Measurements from ENCODE around the gene SAMM50. TPM values are rescaled to one million over a fixed set of nuclear protein-coding genes. Genes with fewer than 3 reads are reported as not detected.

The SAMM50 gene
- total RNA-seq, 4 donors from 2014 or later: 31.9 to 38.3 (median 32.1) TPM

GRCh38 chr22:43996170-43996980 lies 41.1 kb downstream of the SAMM50 start:
- no peak overlapping the region for H3K27ac ChIP-seq
- no peak overlapping the region for H3K4me3 ChIP-seq (replicated peaks in 1 of 3)
- peaks cover 28 to 32% of the 10 kb centered on the region in 2 donors for H3K36me3 ChIP-seq
- no peaks in the 10 kb centered on the region for H3K4me1 ChIP-seq
- TF ChIP-seq POLR2A (IDR thresholded peaks at IDR 0.05): no peak
- no peak for TF ChIP-seq CTCF (IDR thresholded peaks at IDR 0.05)
- H3K27me3 ChIP-seq: no peaks in the 10 kb centered on the region
- peak; percentile 13 to 21 for DNase-seq
- no peaks in the 10 kb centered on the region for H3K9me3 ChIP-seq
- WGBS, 2 donors: 86 to 89% methylated on average over 45 of the region's 45 CpGs
- intact Hi-C loops (cut with DNase I): loop anchor here (5.0 kb wide), 2 partner anchors 86 to 621 kb away; no protein-coding TSS in a partner anchor

DNA sequence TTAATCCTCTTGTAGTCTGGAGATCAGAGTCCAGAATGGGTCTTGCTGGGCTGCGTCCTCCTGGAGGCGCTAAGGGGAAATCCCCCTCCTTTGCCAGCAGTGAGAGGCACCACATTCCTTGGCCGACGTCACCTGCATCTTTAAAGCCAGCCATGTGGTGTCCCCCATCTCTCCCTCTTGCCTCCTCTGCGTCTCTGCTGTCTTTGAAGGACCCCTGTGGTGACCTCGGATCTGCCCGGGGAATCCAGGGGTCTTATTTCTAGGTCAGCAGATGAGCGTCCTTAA lies 41.7 kb downstream of the SAMM50 start:
- no peak for DNase-seq
- Histone ChIP-seq H3K4me1 (no peaks in the 10 kb centered on the region), H3K36me3 (peaks cover 27 to 28% of the 10 kb centered on the region in 2 donors), H3K9me3 (no peaks in the 10 kb centered on the region), H3K4me3 (replicated peaks in 1 of 3) (no peak overlapping the region), H3K27me3 (no peaks in the 10 kb centered on the region), H3K27ac (no peak overlapping the region)
- intact Hi-C loops (cut with DNase I): loop anchor here (5.0 kb wide), 2 partner anchors 85 to 620 kb away; no protein-coding TSS in a partner anchor
- 83 to 92% methylated on average over 7 to 8 of the region's 8 CpGs for WGBS, 2 donors
- no peak for TF ChIP-seq POLR2A (IDR thresholded peaks at IDR 0.05)
- TF ChIP-seq CTCF (IDR thresholded peaks at IDR 0.05): no peak

DNA sequence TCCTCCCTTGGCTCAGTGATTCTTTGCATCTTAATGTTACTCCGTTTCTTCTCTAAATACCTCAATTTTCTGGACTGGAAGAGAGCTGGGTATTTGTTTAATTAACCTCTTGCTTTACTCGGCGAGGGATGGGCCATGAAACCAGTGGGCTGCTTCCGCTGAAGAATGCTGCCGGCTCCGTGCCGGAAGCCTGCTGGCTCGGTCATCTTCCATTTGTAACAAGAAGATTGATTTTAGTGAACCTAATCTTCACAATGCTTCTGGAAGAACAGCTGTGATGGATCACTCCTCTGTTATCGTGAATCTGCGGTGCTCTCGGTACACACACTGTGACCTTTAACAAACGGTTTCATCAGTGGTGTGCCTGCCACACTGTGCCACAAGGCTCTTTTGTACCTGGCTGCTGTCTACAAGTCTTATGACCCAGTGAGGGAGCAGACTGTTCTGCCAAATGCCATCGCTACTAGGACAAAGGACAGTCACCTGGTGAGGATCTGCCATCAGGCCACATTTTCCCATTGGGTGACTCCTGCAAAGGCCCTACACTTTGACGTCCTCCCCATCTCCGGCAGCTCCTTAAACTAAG lies 43.5 kb downstream of the SAMM50 start:
- no peaks in the 10 kb centered on the region for H3K27me3 ChIP-seq
- no peak overlapping the region for H3K4me3 ChIP-seq (replicated peaks in 1 of 3)
- WGBS, 2 donors: 88 to 91% methylated on average over 15 of the region's 15 CpGs
- no peak for DNase-seq
- no peak overlapping the region for H3K27ac ChIP-seq
- no peaks in the 10 kb centered on the region for H3K4me1 ChIP-seq
- no peaks in the 10 kb centered on the region for H3K9me3 ChIP-seq
- H3K36me3 ChIP-seq: peaks cover 17 to 19% of the 10 kb centered on the region in 2 donors
- TF ChIP-seq CTCF (IDR thresholded peaks at IDR 0.05): no peak
- TF ChIP-seq POLR2A (IDR thresholded peaks at IDR 0.05): no peak
- intact Hi-C loops (cut with DNase I): loop anchor here (5.0 kb wide), 2 partner anchors 84 to 619 kb away; no protein-coding TSS in a partner anchor

- no peaks in the 10 kb centered on the region for H3K27me3 ChIP-seq
- H3K27ac ChIP-seq: no peak overlapping the region
- 93 to 98% methylated on average over 3 of the region's 3 CpGs for WGBS, 2 donors
- H3K36me3 ChIP-seq: peaks cover 17 to 19% of the 10 kb centered on the region in 2 donors
- H3K4me1 ChIP-seq: no peaks in the 10 kb centered on the region
- TF ChIP-seq CTCF (IDR thresholded peaks at IDR 0.05) (no peak), POLR2A (IDR thresholded peaks at IDR 0.05) (no peak)
- no peak for DNase-seq
- H3K9me3 ChIP-seq: no peaks in the 10 kb centered on the region
- intact Hi-C loops (cut with DNase I): loop anchor here (5.0 kb wide), 2 partner anchors 83 to 618 kb away; no protein-coding TSS in a partner anchor
- no peak overlapping the region for H3K4me3 ChIP-seq (replicated peaks in 1 of 3)
Observed at GRCh38 chr22:43999378-43999777, 44.1 kb downstream of the SAMM50 start.

- no peaks in the 10 kb centered on the region for H3K9me3 ChIP-seq
- H3K27ac ChIP-seq: no peak overlapping the region
- no peak overlapping the region for H3K4me3 ChIP-seq (replicated peaks in 1 of 3)
- DNase-seq: no peak
- H3K36me3 ChIP-seq: peaks cover 14 to 19% of the 10 kb centered on the region in 2 donors
- H3K27me3 ChIP-seq: no peaks in the 10 kb centered on the region
- TF ChIP-seq CTCF (IDR thresholded peaks at IDR 0.05) (no peak), POLR2A (IDR thresholded peaks at IDR 0.05) (no peak)
- 98% methylated on average over 4 of the region's 4 CpGs for WGBS, 2 donors
- H3K4me1 ChIP-seq: no peaks in the 10 kb centered on the region
- intact Hi-C loops (cut with DNase I): no loop called here
Observed at GRCh38 chr22:44000123-44000522, 44.9 kb downstream of the SAMM50 start.

All from thyroid gland (tissue), 4 donors.